GM23338 (cell line): ENCODE data around the gene NDC1. TPM values are rescaled to one million over a fixed set of nuclear protein-coding genes. Genes with fewer than 3 reads are reported as not detected.

Experiments
- ATAC-seq: fragments of 200-7000 bp; cut with Tn5 transposase; 3 replicates; pipeline ENCODE4 v1.9.1; 2020
- DNase-seq: peaks from one replicate; pipeline ENCODE4 v3.0.0-alpha.2; 2015; ENCODE audit warnings: low spot score
- H2AFZ ChIP-seq: fragments of 200-600 bp; sonication (generic); 2 replicates; pipeline ENCODE4 v1.8.0; 2016; ENCODE audit warnings: antibody characterized with exemption, mild to moderate bottlenecking, moderate library complexity
- H3F3A ChIP-seq: fragments of 200-600 bp; sonication (generic); replicated peaks from 2 replicates; pipeline ENCODE4 v1.8.0; 2017; ENCODE audit warnings: antibody characterized with exemption, mixed run types, low read depth
- H3K27ac ChIP-seq: fragments of 200-600 bp; sonication (generic); 2 replicates; pipeline ENCODE4 v1.6.1; 2016; ENCODE audit warnings: low read depth
- H3K27me3 ChIP-seq: fragments of 200-600 bp; sonication (generic); 2 replicates; pipeline ENCODE4 v1.8.0; 2016; ENCODE audit warnings: mild to moderate bottlenecking, mixed run types, moderate library complexity; ENCODE audit not compliant: insufficient read depth
- H3K36me3 ChIP-seq: fragments of 200-600 bp; sonication (generic); 2 replicates; pipeline ENCODE4 v1.8.0; 2016; ENCODE audit warnings: mild to moderate bottlenecking; ENCODE audit not compliant: insufficient read depth
- H3K4me1 ChIP-seq: fragments of 200-600 bp; sonication (generic); 2 replicates; pipeline ENCODE4 v1.8.0; 2016; ENCODE audit warnings: mild to moderate bottlenecking, moderate library complexity; ENCODE audit not compliant: insufficient read depth
- H3K4me2 ChIP-seq: fragments of 200-600 bp; sonication (generic); 2 replicates; pipeline ENCODE4 v1.7.1; 2017; ENCODE audit warnings: mixed run types
- H3K4me3 ChIP-seq: fragments of 200-600 bp; sonication (generic); 2 replicates; pipeline ENCODE4 v1.6.1; 2016; ENCODE audit warnings: mixed run types
- H3K79me2 ChIP-seq: fragments of 200-600 bp; sonication (generic); replicated peaks from 2 replicates; pipeline ENCODE4 v1.8.0; 2017; ENCODE audit warnings: mild to moderate bottlenecking; ENCODE audit not compliant: insufficient read depth
- H3K9me2 ChIP-seq: fragments of 200-600 bp; sonication (generic); 2 replicates; pipeline ENCODE4 v1.8.0; 2017; ENCODE audit not compliant: insufficient read depth
- H4K20me1 ChIP-seq: fragments of 200-600 bp; sonication (generic); replicated peaks from 2 replicates; pipeline ENCODE4 v1.8.0; 2017; ENCODE audit warnings: mild to moderate bottlenecking; ENCODE audit not compliant: insufficient read depth
- H3K27ac Mint-ChIP-seq: 2 replicates; pipeline ENCODE4 v1.8.0; 2020; ENCODE audit warnings: inconsistent platforms, mild to moderate bottlenecking, moderate library complexity, mixed read lengths
- H3K27me3 Mint-ChIP-seq: 3 replicates; pipeline ENCODE4 v1.8.0; 2022; ENCODE audit warnings: low read depth, mild to moderate bottlenecking, moderate library complexity, mixed read lengths, inconsistent platforms; ENCODE audit not compliant: insufficient read depth, poor library complexity
- H3K36me3 Mint-ChIP-seq: 3 replicates; pipeline ENCODE4 v1.8.0; 2021; ENCODE audit warnings: low read depth, mild to moderate bottlenecking, inconsistent platforms, moderate library complexity, mixed read lengths
- H3K4me1 Mint-ChIP-seq: 3 replicates; pipeline ENCODE4 v1.8.0; 2020; ENCODE audit warnings: mild to moderate bottlenecking, inconsistent platforms, mixed read lengths
- H3K4me3 Mint-ChIP-seq: 3 replicates; pipeline ENCODE4 v1.8.0; 2021; ENCODE audit warnings: moderate library complexity, mild to moderate bottlenecking, inconsistent platforms, mixed read lengths
- H3K9me3 Mint-ChIP-seq: 3 replicates; pipeline ENCODE4 v1.8.0; 2020; ENCODE audit warnings: moderate library complexity, mild to moderate bottlenecking, inconsistent platforms, mixed read lengths
- EZH2 ChIP-seq: fragments of 200-600 bp; sonication (generic); IDR thresholded peaks from one replicate; pipeline ENCODE4 v1.8.0; 2017; ENCODE audit warnings: antibody characterized with exemption, mild to moderate bottlenecking, low read depth; ENCODE audit not compliant: unreplicated experiment
- EZH2phosphoT487 ChIP-seq: fragments of 200-600 bp; sonication (generic); IDR thresholded peaks from one replicate; pipeline ENCODE4 v1.8.1; 2018; ENCODE audit warnings: antibody characterized with exemption; ENCODE audit not compliant: unreplicated experiment
- NANOG ChIP-seq: IDR thresholded peaks from 2 replicates; pipeline ENCODE4 v1.6.1; 2016; ENCODE audit warnings: antibody characterized with exemption, borderline replicate concordance
- STAT1 ChIP-seq: IDR thresholded peaks from one replicate; pipeline ENCODE4 v1.6.1; 2016; ENCODE audit warnings: antibody characterized with exemption; ENCODE audit not compliant: unreplicated experiment
- polyA plus RNA-seq: library from polyadenylated mRNA; unstranded; fragments of >200 nt; fragmentation: Nextera tagmentation; extraction: Ambion mirVana; gene quantifications from 2 replicates; pipeline ENCODE4 v1.2.1, GENCODE V29; 2016
- total RNA-seq: library from RNA; depleted of rRNA; stranded (reverse); fragments of >200 nt; shearing (Covaris generic); gene quantifications from 2 replicates; pipeline ENCODE4 v1.2.3, GENCODE V29; 2014
- TF ChIP-seq, protein P1 (sequence below): fragments of 250-450 bp; sonication (Bioruptor Pico); IDR thresholded peaks from 2 replicates; pipeline ENCODE4 v1.5.0; 2020; ENCODE audit warnings: mild to moderate bottlenecking, moderate library complexity
- TF ChIP-seq, protein P2 (sequence below): IDR thresholded peaks from 2 replicates; pipeline ENCODE4 v1.6.1; 2016; ENCODE audit warnings: antibody characterized with exemption
- TF ChIP-seq, protein P3 (sequence below), 2 experiments: fragments of 200-600 bp in 1 of 2; sonication (generic) in 1 of 2; conservative IDR thresholded peaks; 2 replicates each; pipeline versions ENCODE4 v1.5.1 to v1.6.1; 2016 to 2017; ENCODE audit warnings: antibody characterized with exemption in 2 of 2, low read depth in 2 of 2, mild to moderate bottlenecking in 2 of 2, moderate library complexity in 1 of 2

NDC1 gene
- total and polyA plus RNA-seq, 2 experiments from 2014 or later = 19.8 to 100 TPM

DNA sequence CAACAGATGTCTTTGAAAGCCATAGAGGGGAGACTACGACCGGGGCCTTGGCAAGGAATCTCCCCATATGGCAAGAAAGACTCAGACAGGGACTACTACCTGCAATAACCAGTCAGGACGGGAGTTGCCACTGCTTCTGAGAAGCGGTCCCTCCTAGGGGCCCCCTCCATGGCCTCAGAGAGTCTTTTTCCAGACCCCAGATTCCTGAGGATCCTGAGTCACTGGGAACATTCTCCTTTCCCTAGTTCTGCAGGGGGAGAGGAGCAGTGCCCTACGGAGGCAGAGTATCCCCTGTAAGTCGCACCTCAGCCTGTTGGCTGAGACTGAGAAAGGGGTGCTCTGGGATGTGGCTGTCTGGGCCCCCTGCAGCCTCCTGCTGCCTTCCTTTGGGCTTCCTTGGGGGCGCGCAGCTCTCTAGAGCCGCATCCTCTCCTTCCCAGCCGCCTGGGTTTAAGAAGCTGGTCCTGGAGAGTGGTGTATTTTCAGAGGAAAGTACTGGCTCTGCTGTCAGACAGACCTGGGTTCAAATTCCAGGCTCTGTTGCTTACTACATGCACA lies 107.0 kb downstream of the NDC1 start:
- H3K4me1 ChIP-seq = peaks cover 6% of the 10 kb centered on the region; the same call in 1 of the 2 replicates
- H3K4me3 ChIP-seq = no peak overlapping the region
- TF ChIP-seq, protein P1, sequence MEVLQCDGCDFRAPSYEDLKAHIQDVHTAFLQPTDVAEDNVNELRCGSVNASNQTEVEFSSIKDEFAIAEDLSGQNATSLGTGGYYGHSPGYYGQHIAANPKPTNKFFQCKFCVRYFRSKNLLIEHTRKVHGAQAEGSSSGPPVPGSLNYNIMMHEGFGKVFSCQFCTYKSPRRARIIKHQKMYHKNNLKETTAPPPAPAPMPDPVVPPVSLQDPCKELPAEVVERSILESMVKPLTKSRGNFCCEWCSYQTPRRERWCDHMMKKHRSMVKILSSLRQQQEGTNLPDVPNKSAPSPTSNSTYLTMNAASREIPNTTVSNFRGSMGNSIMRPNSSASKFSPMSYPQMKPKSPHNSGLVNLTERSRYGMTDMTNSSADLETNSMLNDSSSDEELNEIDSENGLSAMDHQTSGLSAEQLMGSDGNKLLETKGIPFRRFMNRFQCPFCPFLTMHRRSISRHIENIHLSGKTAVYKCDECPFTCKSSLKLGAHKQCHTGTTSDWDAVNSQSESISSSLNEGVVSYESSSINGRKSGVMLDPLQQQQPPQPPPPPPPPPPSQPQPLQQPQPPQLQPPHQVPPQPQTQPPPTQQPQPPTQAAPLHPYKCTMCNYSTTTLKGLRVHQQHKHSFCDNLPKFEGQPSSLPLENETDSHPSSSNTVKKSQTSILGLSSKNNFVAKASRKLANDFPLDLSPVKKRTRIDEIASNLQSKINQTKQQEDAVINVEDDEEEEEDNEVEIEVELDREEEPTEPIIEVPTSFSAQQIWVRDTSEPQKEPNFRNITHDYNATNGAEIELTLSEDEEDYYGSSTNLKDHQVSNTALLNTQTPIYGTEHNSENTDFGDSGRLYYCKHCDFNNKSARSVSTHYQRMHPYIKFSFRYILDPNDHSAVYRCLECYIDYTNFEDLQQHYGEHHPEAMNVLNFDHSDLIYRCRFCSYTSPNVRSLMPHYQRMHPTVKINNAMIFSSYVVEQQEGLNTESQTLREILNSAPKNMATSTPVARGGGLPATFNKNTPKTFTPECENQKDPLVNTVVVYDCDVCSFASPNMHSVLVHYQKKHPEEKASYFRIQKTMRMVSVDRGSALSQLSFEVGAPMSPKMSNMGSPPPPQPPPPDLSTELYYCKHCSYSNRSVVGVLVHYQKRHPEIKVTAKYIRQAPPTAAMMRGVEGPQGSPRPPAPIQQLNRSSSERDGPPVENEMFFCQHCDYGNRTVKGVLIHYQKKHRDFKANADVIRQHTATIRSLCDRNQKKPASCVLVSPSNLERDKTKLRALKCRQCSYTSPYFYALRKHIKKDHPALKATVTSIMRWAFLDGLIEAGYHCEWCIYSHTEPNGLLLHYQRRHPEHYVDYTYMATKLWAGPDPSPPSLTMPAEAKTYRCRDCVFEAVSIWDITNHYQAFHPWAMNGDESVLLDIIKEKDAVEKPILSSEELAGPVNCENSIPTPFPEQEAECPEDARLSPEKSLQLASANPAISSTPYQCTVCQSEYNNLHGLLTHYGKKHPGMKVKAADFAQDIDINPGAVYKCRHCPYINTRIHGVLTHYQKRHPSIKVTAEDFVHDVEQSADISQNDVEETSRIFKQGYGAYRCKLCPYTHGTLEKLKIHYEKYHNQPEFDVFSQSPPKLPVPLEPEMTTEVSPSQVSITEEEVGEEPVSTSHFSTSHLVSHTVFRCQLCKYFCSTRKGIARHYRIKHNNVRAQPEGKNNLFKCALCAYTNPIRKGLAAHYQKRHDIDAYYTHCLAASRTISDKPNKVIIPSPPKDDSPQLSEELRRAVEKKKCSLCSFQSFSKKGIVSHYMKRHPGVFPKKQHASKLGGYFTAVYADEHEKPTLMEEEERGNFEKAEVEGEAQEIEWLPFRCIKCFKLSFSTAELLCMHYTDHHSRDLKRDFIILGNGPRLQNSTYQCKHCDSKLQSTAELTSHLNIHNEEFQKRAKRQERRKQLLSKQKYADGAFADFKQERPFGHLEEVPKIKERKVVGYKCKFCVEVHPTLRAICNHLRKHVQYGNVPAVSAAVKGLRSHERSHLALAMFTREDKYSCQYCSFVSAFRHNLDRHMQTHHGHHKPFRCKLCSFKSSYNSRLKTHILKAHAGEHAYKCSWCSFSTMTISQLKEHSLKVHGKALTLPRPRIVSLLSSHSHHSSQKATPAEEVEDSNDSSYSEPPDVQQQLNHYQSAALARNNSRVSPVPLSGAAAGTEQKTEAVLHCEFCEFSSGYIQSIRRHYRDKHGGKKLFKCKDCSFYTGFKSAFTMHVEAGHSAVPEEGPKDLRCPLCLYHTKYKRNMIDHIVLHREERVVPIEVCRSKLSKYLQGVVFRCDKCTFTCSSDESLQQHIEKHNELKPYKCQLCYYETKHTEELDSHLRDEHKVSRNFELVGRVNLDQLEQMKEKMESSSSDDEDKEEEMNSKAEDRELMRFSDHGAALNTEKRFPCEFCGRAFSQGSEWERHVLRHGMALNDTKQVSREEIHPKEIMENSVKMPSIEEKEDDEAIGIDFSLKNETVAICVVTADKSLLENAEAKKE = no peak
- TF ChIP-seq NANOG = no peak
- TF ChIP-seq, protein P2, sequence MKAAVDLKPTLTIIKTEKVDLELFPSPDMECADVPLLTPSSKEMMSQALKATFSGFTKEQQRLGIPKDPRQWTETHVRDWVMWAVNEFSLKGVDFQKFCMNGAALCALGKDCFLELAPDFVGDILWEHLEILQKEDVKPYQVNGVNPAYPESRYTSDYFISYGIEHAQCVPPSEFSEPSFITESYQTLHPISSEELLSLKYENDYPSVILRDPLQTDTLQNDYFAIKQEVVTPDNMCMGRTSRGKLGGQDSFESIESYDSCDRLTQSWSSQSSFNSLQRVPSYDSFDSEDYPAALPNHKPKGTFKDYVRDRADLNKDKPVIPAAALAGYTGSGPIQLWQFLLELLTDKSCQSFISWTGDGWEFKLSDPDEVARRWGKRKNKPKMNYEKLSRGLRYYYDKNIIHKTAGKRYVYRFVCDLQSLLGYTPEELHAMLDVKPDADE = no peak
- TF ChIP-seq, protein P3, sequence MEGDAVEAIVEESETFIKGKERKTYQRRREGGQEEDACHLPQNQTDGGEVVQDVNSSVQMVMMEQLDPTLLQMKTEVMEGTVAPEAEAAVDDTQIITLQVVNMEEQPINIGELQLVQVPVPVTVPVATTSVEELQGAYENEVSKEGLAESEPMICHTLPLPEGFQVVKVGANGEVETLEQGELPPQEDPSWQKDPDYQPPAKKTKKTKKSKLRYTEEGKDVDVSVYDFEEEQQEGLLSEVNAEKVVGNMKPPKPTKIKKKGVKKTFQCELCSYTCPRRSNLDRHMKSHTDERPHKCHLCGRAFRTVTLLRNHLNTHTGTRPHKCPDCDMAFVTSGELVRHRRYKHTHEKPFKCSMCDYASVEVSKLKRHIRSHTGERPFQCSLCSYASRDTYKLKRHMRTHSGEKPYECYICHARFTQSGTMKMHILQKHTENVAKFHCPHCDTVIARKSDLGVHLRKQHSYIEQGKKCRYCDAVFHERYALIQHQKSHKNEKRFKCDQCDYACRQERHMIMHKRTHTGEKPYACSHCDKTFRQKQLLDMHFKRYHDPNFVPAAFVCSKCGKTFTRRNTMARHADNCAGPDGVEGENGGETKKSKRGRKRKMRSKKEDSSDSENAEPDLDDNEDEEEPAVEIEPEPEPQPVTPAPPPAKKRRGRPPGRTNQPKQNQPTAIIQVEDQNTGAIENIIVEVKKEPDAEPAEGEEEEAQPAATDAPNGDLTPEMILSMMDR (conservative IDR thresholded peaks at IDR 0.05; ENCODE audit: low read depth in 2 of 2) = no peak
- no peak for TF ChIP-seq EZH2
- no peak for TF ChIP-seq STAT1
- TF ChIP-seq EZH2phosphoT487 = no peak
- Mint-ChIP-seq H3K9me3 (no peaks in the 10 kb centered on the region), H3K4me1 (peaks cover 16% of the 10 kb centered on the region), H3K27ac (no peak overlapping the region), H3K27me3 (peaks cover 24% of the 10 kb centered on the region), H3K36me3 (no peaks in the 10 kb centered on the region), H3K4me3 (no peak overlapping the region)
- peaks cover 24% of the 10 kb centered on the region for H3K27me3 ChIP-seq
- no peaks in the 10 kb centered on the region; the same call in 1 of the 2 replicates for H3F3A ChIP-seq
- H3K79me2 ChIP-seq = no peaks in the 10 kb centered on the region
- no peak for DNase-seq
- no peaks in the 10 kb centered on the region for H3K9me2 ChIP-seq
- no peak overlapping the region for H3K27ac ChIP-seq
- no peak overlapping the region for H2AFZ ChIP-seq
- no peak overlapping the region for H3K4me2 ChIP-seq
- ATAC-seq = peak; percentile 31
- H3K36me3 ChIP-seq = no peaks in the 10 kb centered on the region
- H4K20me1 ChIP-seq = no peaks in the 10 kb centered on the region
